Keratinocyte (primary cell): ENCODE data around the gene ATE1. TPM values are rescaled to one million over a fixed set of nuclear protein-coding genes. Genes with fewer than 3 reads are reported as not detected.

Experiments used
- DNase-seq: peaks from one replicate; pipeline ENCODE4 v3.0.0-alpha.2; 2011; ENCODE audit warnings: low read depth, missing footprints, low spot score
- FAIRE-seq: peaks from 2 replicates; lab custom pipeline; 2011; peaks lifted over from hg19 to GRCh38; lab: Jason Lieb, UNC
- H2AFZ ChIP-seq: 2 replicates; pipeline ENCODE4 v1.6.0; 2012; ENCODE audit warnings: low read length, control low read depth, inconsistent platforms; ENCODE audit not compliant: control insufficient read depth
- H3K27ac ChIP-seq: 2 replicates; pipeline ENCODE4 v1.5.1; 2011; ENCODE audit warnings: low read length; ENCODE audit not compliant: control insufficient read depth, insufficient read depth
- H3K27me3 ChIP-seq: 3 replicates; pipeline ENCODE4 v1.6.0; 2011; ENCODE audit warnings: low read length; ENCODE audit not compliant: control insufficient read depth, insufficient read depth; ENCODE audit errors: extremely low read depth
- H3K36me3 ChIP-seq, 2 experiments: 2 replicates in 1 of 2; 3 replicates in 1 of 2; pipeline ENCODE4 v1.5.1; 2011; ENCODE audit warnings: low read length in 2 of 2, mild to moderate bottlenecking in 1 of 2; ENCODE audit not compliant: control insufficient read depth in 2 of 2, insufficient read depth in 2 of 2; ENCODE audit errors: extremely low read depth in 1 of 2
- H3K4me1 ChIP-seq: 3 replicates; pipeline ENCODE4 v1.5.1; 2011; ENCODE audit warnings: low read length; ENCODE audit not compliant: control insufficient read depth, insufficient read depth; ENCODE audit errors: extremely low read depth
- H3K4me2 ChIP-seq: 3 replicates; pipeline ENCODE4 v1.6.0; 2011; ENCODE audit warnings: low read depth, low read length; ENCODE audit not compliant: control insufficient read depth, insufficient read depth; ENCODE audit errors: extremely low read depth
- H3K4me3 ChIP-seq, 3 experiments: fragments of 200-600 bp in 1 of 3; sonication (generic) in 1 of 3; 2 replicates in 2 of 3; 3 replicates in 1 of 3; pipeline ENCODE4 v1.5.1; 2011 to 2016; ENCODE audit warnings: low read length in 3 of 3, mild to moderate bottlenecking in 3 of 3, control low read depth in 2 of 3, inconsistent platforms in 1 of 3, low read depth in 1 of 3, mixed read lengths in 1 of 3, mixed run types in 1 of 3, moderate library complexity in 1 of 3; ENCODE audit not compliant: control insufficient read depth in 2 of 3, insufficient read depth in 2 of 3; ENCODE audit errors: extremely low read depth in 1 of 3
- H3K79me2 ChIP-seq: 2 replicates; pipeline ENCODE4 v1.6.0; 2012; ENCODE audit warnings: low read length; ENCODE audit not compliant: control insufficient read depth, insufficient read depth
- H3K9ac ChIP-seq: 3 replicates; pipeline ENCODE4 v1.6.0; 2011; ENCODE audit warnings: low read length; ENCODE audit not compliant: control insufficient read depth, insufficient read depth; ENCODE audit errors: extremely low read depth
- H3K9me1 ChIP-seq: 3 replicates; pipeline ENCODE4 v1.6.0; 2011; ENCODE audit warnings: low read length; ENCODE audit not compliant: control insufficient read depth, insufficient read depth; ENCODE audit errors: extremely low read depth
- H3K9me3 ChIP-seq: 2 replicates; pipeline ENCODE4 v1.5.1; 2012; ENCODE audit warnings: low read depth, low read length; ENCODE audit not compliant: control insufficient read depth
- H4K20me1 ChIP-seq: 3 replicates; pipeline ENCODE4 v1.6.0; 2011; ENCODE audit warnings: low read length; ENCODE audit not compliant: control insufficient read depth, insufficient read depth; ENCODE audit errors: extremely low read depth
- CTCF ChIP-seq, 3 experiments: IDR thresholded peaks in 1 of 3; conservative IDR thresholded peaks in 1 of 3; optimal IDR thresholded peaks in 1 of 3; 2 replicates in 2 of 3; 3 replicates in 1 of 3; pipeline versions ENCODE3 to v1.5.1; 2011; ENCODE audit warnings: low read length in 3 of 3, mild to moderate bottlenecking in 3 of 3, moderate library complexity in 2 of 3, control low read depth in 1 of 3, inconsistent platforms in 1 of 3; ENCODE audit not compliant: insufficient read depth in 2 of 3; ENCODE audit errors: extremely low read depth in 1 of 3
- EZH2 ChIP-seq: IDR thresholded peaks from one replicate; pipeline ENCODE4 v1.6.1; 2012; ENCODE audit warnings: inconsistent platforms, mild to moderate bottlenecking, low read length, moderate library complexity
- dilution Hi-C: fragments of 300-500 bp; cut with MboI; formaldehyde crosslinking; loops from one replicate; pipeline ENCODE4 v1.7.0; 2020; ENCODE audit warnings: low sequenced_read_pairs; ENCODE audit not compliant: extremely low pct_ligation_motif_present
- polyA plus RNA-seq, 5 experiments: library from polyadenylated mRNA; depleted of rRNA in 3 of 5; stranded (reverse) in 3 of 5; stranded (forward) in 1 of 5; unstranded in 1 of 5; fragments of >200 nt; gene quantifications; 1 replicate in 1 of 5; 2 replicates in 3 of 5; 3 replicates in 1 of 5; pipeline versions ENCODE4 v1.2.1 to v1.2.3, GENCODE V29; 2011 to 2012; ENCODE audit warnings: missing spikeins in 2 of 5, low read depth in 1 of 5, low replicate concordance in 1 of 5

ATE1 gene
- polyA plus RNA-seq, 1 donor (not counting 4 experiments of a cell fraction or from before 2014, with no cell fraction given): 14.9 TPM

DNA sequence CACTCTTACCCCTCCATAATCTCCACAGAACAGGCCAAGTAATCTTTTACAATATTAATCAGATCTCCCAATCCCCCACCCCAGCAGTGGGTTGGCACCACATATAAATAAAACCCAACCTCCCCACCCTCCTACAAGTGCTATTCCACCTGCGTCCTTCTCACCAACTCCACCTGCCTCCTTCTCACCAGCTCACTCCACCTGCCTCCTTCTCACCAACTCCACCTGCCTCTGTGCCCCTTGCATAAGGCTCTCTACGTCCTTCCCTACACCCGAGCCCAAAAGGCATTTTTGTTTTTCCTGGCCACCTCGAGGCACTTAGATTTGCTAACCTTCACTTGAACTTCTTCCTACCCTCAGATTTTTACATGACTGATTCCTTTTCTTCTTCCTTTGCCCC is 89.7 kb downstream of the ATE1 start:
- no peaks in the 10 kb centered on the region for H3K79me2 ChIP-seq
- peaks cover 4 to 8% of the 10 kb centered on the region in 2 experiments for H3K36me3 ChIP-seq
- no peak for TF ChIP-seq CTCF (optimal IDR thresholded peaks at IDR 0.05 in 1 of 3, IDR thresholded peaks at IDR 0.05 in 1 of 3, conservative IDR thresholded peaks at IDR 0.05 in 1 of 3; ENCODE audit: extremely low read depth in 1 of 3, insufficient read depth in 2 of 3, low read length in 3 of 3)
- no peak for TF ChIP-seq EZH2
- H3K4me1 ChIP-seq: peaks cover 5% of the 10 kb centered on the region
- no peaks in the 10 kb centered on the region for H3K9me3 ChIP-seq
- H3K27me3 ChIP-seq: no peaks in the 10 kb centered on the region
- H3K9me1 ChIP-seq: no peaks in the 10 kb centered on the region
- no peak overlapping the region for H3K4me3 ChIP-seq
- DNase-seq: no peak
- no peak overlapping the region for H3K4me2 ChIP-seq
- H2AFZ ChIP-seq: no peak overlapping the region
- no peak for FAIRE-seq
- no peaks in the 10 kb centered on the region for H4K20me1 ChIP-seq
- dilution Hi-C loops: no loop called here
- no peak overlapping the region for H3K9ac ChIP-seq
- H3K27ac ChIP-seq: no peak overlapping the region

DNA sequence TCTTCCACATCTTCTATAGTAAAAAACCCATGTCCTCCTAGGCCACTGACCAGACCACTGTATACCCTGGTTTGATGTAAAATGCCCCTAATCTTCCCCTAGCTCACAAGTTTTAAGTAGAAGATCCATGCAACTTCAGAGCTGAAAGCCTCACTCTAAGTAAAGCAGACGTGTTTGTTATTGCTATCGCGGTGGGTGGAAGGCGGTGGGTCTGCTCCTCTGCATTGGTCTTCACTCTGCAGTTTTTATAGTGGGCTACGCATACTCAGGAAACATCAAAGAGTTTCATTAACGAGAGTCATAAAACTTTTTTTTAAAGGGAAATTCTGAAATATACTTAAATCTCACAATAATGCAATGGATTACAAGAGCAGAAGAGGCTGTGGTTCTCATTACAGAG is 91.7 kb downstream of the ATE1 start:
- TF ChIP-seq EZH2 (no peak), CTCF (optimal IDR thresholded peaks at IDR 0.05 in 1 of 3, IDR thresholded peaks at IDR 0.05 in 1 of 3, conservative IDR thresholded peaks at IDR 0.05 in 1 of 3; ENCODE audit: extremely low read depth in 1 of 3, insufficient read depth in 2 of 3, low read length in 3 of 3) (no peak)
- no peaks in the 10 kb centered on the region for H3K4me1 ChIP-seq
- no peak overlapping the region for H3K4me2 ChIP-seq

More for the DNA sequence above, 91.7 kb downstream of the ATE1 start:
- Histone ChIP-seq H3K27ac (no peak overlapping the region), H3K36me3 (peaks cover 4 to 8% of the 10 kb centered on the region in 2 experiments), H2AFZ (no peak overlapping the region), H3K4me3 (no peak overlapping the region), H3K27me3 (no peaks in the 10 kb centered on the region), H3K79me2 (no peaks in the 10 kb centered on the region), H3K9me1 (no peaks in the 10 kb centered on the region), H3K9me3 (no peaks in the 10 kb centered on the region), H3K9ac (no peak overlapping the region), H4K20me1 (no peaks in the 10 kb centered on the region)
- FAIRE-seq (no peak), DNase-seq (no peak)
- dilution Hi-C loops: no loop called here
